GM10248 (cell line): ENCODE results near the gene AMER3.

Source experiments
- CTCF ChIA-PET: fragments of 300-600 bp; sonication (Branson Sonifier 250); formaldehyde crosslinking; extraction: SDS; loops from one replicate; lab custom pipeline; 2021; ENCODE audit warnings: antibody characterized with exemption; lab: Yijun Ruan, JAX
- POLR2A ChIA-PET: fragments of 350-650 bp; sonication (Branson Sonifier 250); formaldehyde crosslinking; extraction: SDS; loops from one replicate; lab custom pipeline; 2020; ENCODE audit warnings: antibody characterized with exemption; lab: Yijun Ruan, JAX
- DNase-seq: peaks from one replicate; pipeline ENCODE4 v3.0.0; 2012; ENCODE audit errors: extremely low spot score
- TF ChIP-seq, protein P1 (sequence below): IDR thresholded peaks from 2 replicates; pipeline ENCODE4 v1.5.1; 2012; ENCODE audit warnings: mild to moderate bottlenecking, low read depth; ENCODE audit errors: extremely low read depth, missing control alignments, control extremely low read depth

The AMER3 gene

DNA sequence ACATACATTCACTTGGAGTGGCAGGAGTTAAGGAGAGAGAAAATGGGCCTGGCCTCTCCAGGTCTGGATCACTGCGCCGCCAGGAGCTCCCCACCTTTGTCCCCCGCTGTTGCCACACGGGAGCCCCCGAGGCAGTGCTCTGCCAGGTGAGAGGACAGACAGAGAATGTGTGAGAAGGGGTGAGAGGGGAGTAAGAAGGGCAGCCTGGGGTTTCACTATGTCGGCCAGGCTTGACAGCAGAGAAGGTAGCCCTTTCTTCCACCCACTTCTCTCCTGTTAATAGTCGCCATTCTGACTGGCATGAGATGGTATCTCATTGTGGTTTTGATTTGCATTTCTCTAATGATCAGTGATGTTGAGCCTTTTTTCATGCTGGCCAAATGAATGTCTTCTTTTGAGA lies 55.1 kb downstream of the AMER3 start:
- ChIA-PET CTCF (interaction anchor here (1.0 to 3.5 kb wide), 2 partner anchors 12 to 13 kb away, joined by 4 to 8 read pairs; no protein-coding TSS in a partner anchor), POLR2A (no interaction called here)
- TF ChIP-seq, protein P1, sequence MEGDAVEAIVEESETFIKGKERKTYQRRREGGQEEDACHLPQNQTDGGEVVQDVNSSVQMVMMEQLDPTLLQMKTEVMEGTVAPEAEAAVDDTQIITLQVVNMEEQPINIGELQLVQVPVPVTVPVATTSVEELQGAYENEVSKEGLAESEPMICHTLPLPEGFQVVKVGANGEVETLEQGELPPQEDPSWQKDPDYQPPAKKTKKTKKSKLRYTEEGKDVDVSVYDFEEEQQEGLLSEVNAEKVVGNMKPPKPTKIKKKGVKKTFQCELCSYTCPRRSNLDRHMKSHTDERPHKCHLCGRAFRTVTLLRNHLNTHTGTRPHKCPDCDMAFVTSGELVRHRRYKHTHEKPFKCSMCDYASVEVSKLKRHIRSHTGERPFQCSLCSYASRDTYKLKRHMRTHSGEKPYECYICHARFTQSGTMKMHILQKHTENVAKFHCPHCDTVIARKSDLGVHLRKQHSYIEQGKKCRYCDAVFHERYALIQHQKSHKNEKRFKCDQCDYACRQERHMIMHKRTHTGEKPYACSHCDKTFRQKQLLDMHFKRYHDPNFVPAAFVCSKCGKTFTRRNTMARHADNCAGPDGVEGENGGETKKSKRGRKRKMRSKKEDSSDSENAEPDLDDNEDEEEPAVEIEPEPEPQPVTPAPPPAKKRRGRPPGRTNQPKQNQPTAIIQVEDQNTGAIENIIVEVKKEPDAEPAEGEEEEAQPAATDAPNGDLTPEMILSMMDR, result no peak
- no peak for DNase-seq

DNA sequence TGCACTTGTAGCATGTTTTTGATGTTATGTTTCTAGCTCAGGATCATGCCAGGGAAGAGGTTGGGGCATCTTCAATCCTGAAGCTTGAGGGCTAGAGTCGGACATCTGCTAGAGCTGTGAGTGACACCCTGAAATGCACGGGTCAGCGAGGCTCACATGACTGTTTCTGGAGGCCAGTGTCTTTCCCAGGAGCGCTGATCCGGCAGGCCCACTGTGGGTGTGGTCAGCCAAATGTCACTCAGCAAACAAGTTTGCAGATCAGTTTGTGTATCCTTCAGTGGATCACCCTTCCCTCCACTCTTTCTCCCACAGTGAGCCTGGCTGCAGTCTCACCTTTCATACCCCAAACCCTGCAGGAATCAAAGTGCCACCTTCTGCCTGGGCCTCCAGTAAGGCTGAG lies 58.4 kb downstream of the AMER3 start:
- TF ChIP-seq, protein P1, result no peak
- ChIA-PET CTCF (interaction anchor here (0.6 to 2.7 kb wide), 4 partner anchors 8 to 60 kb away, joined by 3 to 10 read pairs (median 4); no protein-coding TSS in a partner anchor), POLR2A (no interaction called here)
- no peak for DNase-seq

DNA sequence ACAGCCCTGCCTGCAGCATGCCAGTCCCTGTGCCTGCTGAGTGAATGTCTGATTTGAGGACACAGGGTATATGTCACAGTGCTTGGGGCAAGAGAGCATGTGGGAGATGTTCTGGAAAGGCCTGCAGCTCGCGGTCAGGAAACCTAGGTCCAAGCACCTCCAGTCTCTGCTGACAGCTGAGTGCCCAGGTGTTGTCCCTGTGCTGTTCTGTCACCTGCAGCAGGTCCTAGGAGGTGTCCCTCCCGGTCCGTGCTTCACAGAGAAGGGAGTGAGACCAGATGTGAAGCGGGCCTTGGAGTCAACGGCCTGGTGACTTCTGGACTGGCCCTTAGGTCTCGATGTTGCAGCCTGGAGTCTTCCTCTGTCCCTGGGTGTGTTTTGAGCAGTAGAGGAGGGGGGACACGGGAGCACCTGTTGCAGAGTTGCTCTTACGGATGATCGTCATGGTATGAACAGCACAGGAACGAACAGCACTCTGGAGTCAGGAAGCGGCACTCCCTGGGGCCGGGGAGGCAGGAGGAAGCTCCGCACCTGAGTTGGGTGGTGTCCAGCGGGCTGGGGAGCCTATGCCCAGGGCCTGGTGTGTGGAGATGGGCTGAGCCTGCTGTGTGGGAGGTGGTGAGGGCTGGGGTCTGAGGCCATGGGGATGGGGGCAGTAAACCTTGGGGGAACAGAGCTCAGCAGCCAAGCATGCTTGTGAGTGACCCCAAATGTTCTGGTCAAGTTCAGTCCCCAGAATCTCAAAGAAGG lies 59.8 kb downstream of the AMER3 start:
- no peak for DNase-seq
- POLR2A ChIA-PET, result no interaction called here
- CTCF ChIA-PET, result interaction anchor here (0.7 to 2.7 kb wide), 4 partner anchors 9 to 18 kb away, joined by 3 to 10 read pairs (median 7); no protein-coding TSS in a partner anchor
- TF ChIP-seq, protein P1, result no peak
